Measurements from ENCODE around the gene PIK3CB. TPM values are rescaled to one million over a fixed set of nuclear protein-coding genes. Genes with fewer than 3 reads are reported as not detected.
"Not testable (repeated sequence)": the region's sequence is repeated elsewhere in the genome, so short reads cannot be mapped to it uniquely, and the experiment has no call there.

PIK3CB gene
- total RNA-seq, 2 donors from 2014 or later, result 51.4 to 53.0 TPM

DNA sequence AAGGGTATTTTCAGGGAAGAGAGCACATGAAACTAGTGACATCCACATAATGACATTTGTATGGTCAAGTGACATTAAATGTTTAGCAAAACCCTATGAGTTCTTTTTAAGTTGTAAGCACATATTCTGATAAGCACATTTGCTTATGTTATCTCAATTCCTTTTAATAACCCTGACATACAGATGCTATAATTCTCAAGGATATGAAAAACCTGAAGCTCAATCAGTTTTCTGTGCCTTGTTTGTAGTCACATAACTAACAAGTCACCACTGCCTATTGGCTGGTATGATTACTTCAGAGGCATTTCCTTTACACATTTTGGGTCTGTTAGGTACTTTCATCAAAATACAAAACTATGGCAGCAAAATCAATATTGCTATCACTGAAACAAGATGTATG, 152.1 kb downstream of the PIK3CB start:
- no peaks in the 10 kb centered on the region for H3K27me3 Mint-ChIP-seq (ENCODE audit: insufficient read depth)
- no peaks in the 10 kb centered on the region for H3K27me3 ChIP-seq (ENCODE audit: control insufficient read depth, insufficient read depth, low read length, poor library complexity, severe bottlenecking)
- no peak overlapping the region for H3K4me3 Mint-ChIP-seq
- peaks cover 48% of the 10 kb centered on the region for H3K36me3 Mint-ChIP-seq (ENCODE audit: low read depth)
- H3K27ac ChIP-seq (ENCODE audit: low read depth, low read length), result no peak overlapping the region
- H3K27ac Mint-ChIP-seq, result no peak overlapping the region
- H3K4me1 Mint-ChIP-seq, result peaks cover 6% of the 10 kb centered on the region
- no peak overlapping the region for H3K4me3 ChIP-seq (ENCODE audit: low read length)
- TF ChIP-seq, protein P1, sequence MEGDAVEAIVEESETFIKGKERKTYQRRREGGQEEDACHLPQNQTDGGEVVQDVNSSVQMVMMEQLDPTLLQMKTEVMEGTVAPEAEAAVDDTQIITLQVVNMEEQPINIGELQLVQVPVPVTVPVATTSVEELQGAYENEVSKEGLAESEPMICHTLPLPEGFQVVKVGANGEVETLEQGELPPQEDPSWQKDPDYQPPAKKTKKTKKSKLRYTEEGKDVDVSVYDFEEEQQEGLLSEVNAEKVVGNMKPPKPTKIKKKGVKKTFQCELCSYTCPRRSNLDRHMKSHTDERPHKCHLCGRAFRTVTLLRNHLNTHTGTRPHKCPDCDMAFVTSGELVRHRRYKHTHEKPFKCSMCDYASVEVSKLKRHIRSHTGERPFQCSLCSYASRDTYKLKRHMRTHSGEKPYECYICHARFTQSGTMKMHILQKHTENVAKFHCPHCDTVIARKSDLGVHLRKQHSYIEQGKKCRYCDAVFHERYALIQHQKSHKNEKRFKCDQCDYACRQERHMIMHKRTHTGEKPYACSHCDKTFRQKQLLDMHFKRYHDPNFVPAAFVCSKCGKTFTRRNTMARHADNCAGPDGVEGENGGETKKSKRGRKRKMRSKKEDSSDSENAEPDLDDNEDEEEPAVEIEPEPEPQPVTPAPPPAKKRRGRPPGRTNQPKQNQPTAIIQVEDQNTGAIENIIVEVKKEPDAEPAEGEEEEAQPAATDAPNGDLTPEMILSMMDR (conservative IDR thresholded peaks at IDR 0.05), result no peak
- no peak for DNase-seq
- no peaks in the 10 kb centered on the region for H3K9me3 ChIP-seq (ENCODE audit: control insufficient read depth, low read length)
- H3K9me3 Mint-ChIP-seq, result no peaks in the 10 kb centered on the region
- H3K4me1 ChIP-seq (ENCODE audit: control insufficient read depth, insufficient read depth, low read length), result no peaks in the 10 kb centered on the region
- H3K9ac ChIP-seq (ENCODE audit: extremely low read depth, low read length, poor library complexity, severe bottlenecking), result no peak overlapping the region
- H3K36me3 ChIP-seq (ENCODE audit: control insufficient read depth, insufficient read depth, low read length), result peaks cover 68% of the 10 kb centered on the region

DNA sequence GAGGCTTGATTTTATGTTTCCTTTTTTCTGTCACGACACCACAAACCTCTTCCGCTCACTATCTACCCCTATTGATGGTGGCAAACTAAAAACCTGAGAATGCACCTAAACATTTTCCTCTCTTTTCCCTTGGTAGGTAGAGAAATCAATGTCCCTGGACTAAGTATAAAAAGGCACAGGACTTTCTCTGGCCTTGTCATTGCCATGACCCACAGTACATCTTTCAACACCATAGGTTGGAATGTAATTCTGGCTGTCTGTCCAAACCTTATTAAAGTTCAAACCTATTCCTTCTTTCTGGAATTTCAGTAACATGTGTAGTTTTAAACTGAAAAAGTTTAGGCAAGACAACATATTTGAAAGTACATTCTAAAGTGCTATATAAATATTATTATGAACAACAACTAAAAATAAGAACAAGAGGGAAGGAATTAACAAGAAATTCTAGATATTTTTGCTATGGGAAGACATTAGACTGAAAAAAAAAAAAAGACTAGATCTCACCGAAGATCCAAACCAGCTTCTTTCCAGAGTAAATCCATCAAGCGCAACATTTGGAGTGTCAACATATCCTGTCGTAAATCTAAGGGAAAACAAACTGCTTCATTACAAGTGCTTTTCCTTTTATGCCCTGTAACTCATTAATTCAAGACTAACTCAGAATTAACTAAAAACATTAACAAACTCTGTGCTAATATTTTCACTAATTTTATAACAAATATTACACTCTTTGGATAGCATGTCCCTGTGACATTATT, 153.1 kb downstream of the PIK3CB start:
- H3K27ac ChIP-seq (ENCODE audit: low read depth, low read length), result no peak overlapping the region
- 90 to 97% methylated on average over 2 to 5 of the region's 5 CpGs for WGBS, 2 experiments (ENCODE audit: insufficient coverage in 1 of 2, insufficient read length in 1 of 2)
- no peak overlapping the region for H3K9ac ChIP-seq (ENCODE audit: extremely low read depth, low read length, poor library complexity, severe bottlenecking)
- H3K27me3 ChIP-seq (ENCODE audit: control insufficient read depth, insufficient read depth, low read length, poor library complexity, severe bottlenecking), result no peaks in the 10 kb centered on the region
- DNase-seq, result no peak
- no peaks in the 10 kb centered on the region for H3K4me1 ChIP-seq (ENCODE audit: control insufficient read depth, insufficient read depth, low read length)
- Mint-ChIP-seq H3K9me3 (peaks cover 4% of the 10 kb centered on the region), H3K27me3 (ENCODE audit: insufficient read depth) (no peaks in the 10 kb centered on the region), H3K36me3 (ENCODE audit: low read depth) (peaks cover 48% of the 10 kb centered on the region), H3K27ac (no peak overlapping the region), H3K4me3 (no peak overlapping the region), H3K4me1 (peaks cover 1% of the 10 kb centered on the region)
- TF ChIP-seq, protein P1 (conservative IDR thresholded peaks at IDR 0.05), result no peak
- peaks cover 68% of the 10 kb centered on the region for H3K36me3 ChIP-seq (ENCODE audit: control insufficient read depth, insufficient read depth, low read length)
- peaks cover 6% of the 10 kb centered on the region for H3K9me3 ChIP-seq (ENCODE audit: control insufficient read depth, low read length)
- no peak overlapping the region for H3K4me3 ChIP-seq (ENCODE audit: low read length)

DNA sequence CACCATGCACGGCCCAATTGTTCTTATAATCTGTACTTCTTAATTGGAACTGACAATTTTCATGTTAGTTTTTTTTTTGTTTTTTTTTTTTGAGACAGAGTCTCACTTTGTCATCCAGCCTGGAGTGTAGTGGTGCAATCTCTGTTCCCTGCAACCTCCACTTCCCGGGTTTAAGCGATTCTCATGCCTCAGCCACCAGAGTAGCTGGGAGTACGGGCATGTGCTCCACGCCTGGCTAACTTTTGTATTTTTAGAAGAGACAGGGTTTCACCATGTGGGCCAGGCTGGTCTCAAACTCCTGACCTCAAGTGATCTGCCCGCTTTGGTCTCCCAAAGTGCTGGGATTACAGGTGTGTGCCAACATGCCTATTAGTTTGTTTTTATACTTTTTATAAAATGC, 153.8 kb downstream of the PIK3CB start:
- 97 to 100% methylated on average over 5 to 6 of the region's 6 CpGs for WGBS, 2 experiments (ENCODE audit: insufficient coverage in 1 of 2, insufficient read length in 1 of 2)
- H3K36me3 ChIP-seq (ENCODE audit: control insufficient read depth, insufficient read depth, low read length), result peaks cover 69% of the 10 kb centered on the region
- H3K4me1 Mint-ChIP-seq; H3K4me1 ChIP-seq (ENCODE audit: control insufficient read depth, insufficient read depth, low read length); H3K27me3 ChIP-seq (ENCODE audit: control insufficient read depth, insufficient read depth, low read length, poor library complexity, severe bottlenecking); H3K9ac ChIP-seq (ENCODE audit: extremely low read depth, low read length, poor library complexity, severe bottlenecking); H3K27me3 Mint-ChIP-seq (ENCODE audit: insufficient read depth); H3K4me3 Mint-ChIP-seq; H3K27ac ChIP-seq (ENCODE audit: low read depth, low read length); H3K9me3 Mint-ChIP-seq; DNase-seq; H3K27ac Mint-ChIP-seq; H3K4me3 ChIP-seq (ENCODE audit: low read length): not testable (repeated sequence)
- H3K9me3 ChIP-seq (ENCODE audit: control insufficient read depth, low read length), result peaks cover 13% of the 10 kb centered on the region
- H3K36me3 Mint-ChIP-seq (ENCODE audit: low read depth), result peaks cover 50% of the 10 kb centered on the region

Measured in endodermal cell (in vitro differentiated cells).